H9 (cell line): ENCODE results near the gene HOXC10. TPM values are rescaled to one million over a fixed set of nuclear protein-coding genes. Genes with fewer than 3 reads are reported as not detected.

ENCODE experiments used
- DNase-seq: peaks from one replicate; pipeline ENCODE4 v3.0.0-alpha.2; 2017
- H2AFZ ChIP-seq: one replicate; pipeline ENCODE4 v1.6.1; 2013; ENCODE audit warnings: mild to moderate bottlenecking, low read length, control low read depth, moderate library complexity
- H2AK5ac ChIP-seq: 2 replicates; pipeline ENCODE4 v1.6.1; 2013; ENCODE audit warnings: low read length, control low read depth, mixed read lengths; ENCODE audit not compliant: insufficient read length
- H2BK120ac ChIP-seq: one replicate; pipeline ENCODE4 v1.6.1; 2013; ENCODE audit warnings: low read depth, mild to moderate bottlenecking, low read length, control low read depth, inconsistent platforms; ENCODE audit not compliant: poor library complexity, severe bottlenecking
- H2BK12ac ChIP-seq: 2 replicates; pipeline ENCODE4 v1.6.1; 2013; ENCODE audit warnings: low read length, control low read depth, mixed read lengths, low read depth; ENCODE audit not compliant: insufficient read length
- H2BK15ac ChIP-seq: 2 replicates; pipeline ENCODE4 v1.6.1; 2013; ENCODE audit warnings: low read depth, low read length, control low read depth
- H2BK20ac ChIP-seq: one replicate; pipeline ENCODE4 v1.6.1; 2013; ENCODE audit warnings: low read depth, mild to moderate bottlenecking, low read length, control low read depth, inconsistent platforms; ENCODE audit not compliant: poor library complexity, severe bottlenecking
- H2BK5ac ChIP-seq: 2 replicates; pipeline ENCODE4 v1.6.1; 2013; ENCODE audit warnings: low read length, control low read depth, mixed read lengths; ENCODE audit not compliant: insufficient read length
- H3K14ac ChIP-seq: 2 replicates; pipeline ENCODE4 v1.6.1; 2013; ENCODE audit warnings: low read length, control low read depth; ENCODE audit not compliant: insufficient read depth
- H3K18ac ChIP-seq: 2 replicates; pipeline ENCODE4 v1.6.1; 2013; ENCODE audit warnings: low read depth, mild to moderate bottlenecking, mixed read lengths, low read length, control low read depth; ENCODE audit not compliant: insufficient read length
- H3K23ac ChIP-seq: 2 replicates; pipeline ENCODE4 v1.6.1; 2013; ENCODE audit warnings: low read length, control low read depth, mixed read lengths, low read depth; ENCODE audit not compliant: insufficient read length
- H3K23me2 ChIP-seq: 2 replicates; pipeline ENCODE4 v1.6.1; 2013; ENCODE audit warnings: low read depth, mild to moderate bottlenecking, mixed read lengths, low read length, control low read depth; ENCODE audit not compliant: insufficient read length, poor library complexity, severe bottlenecking
- H3K27ac ChIP-seq: 2 replicates; pipeline ENCODE4 v1.5.1; 2013; ENCODE audit warnings: low read length, control low read depth, mixed read lengths, low read depth; ENCODE audit not compliant: insufficient read length
- H3K27me3 ChIP-seq: 2 replicates; pipeline ENCODE4 v1.6.1; 2013; ENCODE audit warnings: low read length, control low read depth, inconsistent platforms; ENCODE audit not compliant: insufficient read depth
- H3K4ac ChIP-seq: 2 replicates; pipeline ENCODE4 v1.6.1; 2013; ENCODE audit warnings: low read depth, mild to moderate bottlenecking, control low read depth, inconsistent platforms, low read length, moderate library complexity
- H3K4me1 ChIP-seq: 2 replicates; pipeline ENCODE4 v1.6.1; 2013; ENCODE audit warnings: low read length, control low read depth, inconsistent platforms; ENCODE audit not compliant: insufficient read depth
- H3K4me2 ChIP-seq: 2 replicates; pipeline ENCODE4 v1.6.1; 2013; ENCODE audit warnings: low read length, control low read depth, mixed read lengths; ENCODE audit not compliant: insufficient read length, insufficient read depth
- H3K56ac ChIP-seq: 2 replicates; pipeline ENCODE4 v1.6.1; 2013; ENCODE audit warnings: low read depth, mild to moderate bottlenecking, mixed read lengths, low read length, control low read depth; ENCODE audit not compliant: insufficient read length
- H3K79me1 ChIP-seq: 2 replicates; pipeline ENCODE4 v1.6.1; 2013; ENCODE audit warnings: low read depth, mild to moderate bottlenecking, moderate library complexity, low read length, control low read depth, inconsistent platforms; ENCODE audit not compliant: insufficient read depth, poor library complexity, severe bottlenecking
- H3K79me2 ChIP-seq: 2 replicates; pipeline ENCODE4 v1.6.1; 2013; ENCODE audit warnings: low read length, control low read depth, inconsistent platforms; ENCODE audit not compliant: insufficient read depth
- H3K9ac ChIP-seq: 2 replicates; pipeline ENCODE4 v1.6.1; 2013; ENCODE audit warnings: low read length, control low read depth, mixed read lengths; ENCODE audit not compliant: insufficient read length; ENCODE audit errors: extremely low read depth
- H3K9me3 ChIP-seq: one replicate; pipeline ENCODE4 v1.6.1; 2013; ENCODE audit warnings: low read depth, low read length, inconsistent platforms; ENCODE audit not compliant: control insufficient read depth
- H3T11ph ChIP-seq: one replicate; pipeline ENCODE4 v1.6.1; 2013; ENCODE audit warnings: mild to moderate bottlenecking, low read length, control low read depth, inconsistent platforms
- H4K20me1 ChIP-seq: one replicate; pipeline ENCODE4 v1.6.1; 2013; ENCODE audit not compliant: control insufficient read depth, insufficient read length, insufficient read depth
- H4K5ac ChIP-seq: 2 replicates; pipeline ENCODE4 v1.6.1; 2013; ENCODE audit warnings: low read depth, mild to moderate bottlenecking, mixed read lengths, low read length, control low read depth; ENCODE audit not compliant: insufficient read length
- H4K8ac ChIP-seq: replicated peaks from 2 replicates; pipeline ENCODE4 v1.6.1; 2013; ENCODE audit warnings: low read length, control low read depth, mixed read lengths, low read depth; ENCODE audit not compliant: insufficient read length
- H4K91ac ChIP-seq: 2 replicates; pipeline ENCODE4 v1.6.1; 2013; ENCODE audit warnings: low read depth, mild to moderate bottlenecking, moderate library complexity, mixed read lengths, low read length, control low read depth; ENCODE audit not compliant: insufficient read length
- H3K27ac Mint-ChIP-seq, 3 experiments: 2 replicates in 2 of 3; 3 replicates in 1 of 3; pipeline ENCODE4 v1.8.0; 2020 to 2021; ENCODE audit warnings: mixed read lengths in 3 of 3, mild to moderate bottlenecking in 1 of 3, moderate library complexity in 1 of 3
- H3K27me3 Mint-ChIP-seq: 2 replicates; pipeline ENCODE4 v1.8.0; 2021; ENCODE audit warnings: low read depth, mild to moderate bottlenecking, moderate library complexity, mixed read lengths
- H3K36me3 Mint-ChIP-seq, 3 experiments: 2 replicates in 2 of 3; 3 replicates in 1 of 3; pipeline ENCODE4 v1.8.0; 2020 to 2021; ENCODE audit warnings: low read depth in 3 of 3, mixed read lengths in 3 of 3; ENCODE audit not compliant: insufficient read depth in 1 of 3
- H3K4me1 Mint-ChIP-seq, 2 experiments: 2 replicates each; pipeline ENCODE4 v1.8.0; 2020; ENCODE audit warnings: mixed read lengths in 2 of 2
- H3K4me3 Mint-ChIP-seq, 2 experiments: 2 replicates in 1 of 2; 3 replicates in 1 of 2; pipeline ENCODE4 v1.8.0; 2020 to 2021; ENCODE audit warnings: mild to moderate bottlenecking in 2 of 2, mixed read lengths in 2 of 2, moderate library complexity in 1 of 2
- H3K9me3 Mint-ChIP-seq, 2 experiments: 2 replicates in 1 of 2; 3 replicates in 1 of 2; pipeline ENCODE4 v1.8.0; 2020; ENCODE audit warnings: mild to moderate bottlenecking in 2 of 2, mixed read lengths in 2 of 2, moderate library complexity in 1 of 2
- WGBS: extraction: QIAGEN DNeasy Blood & Tissue Kit; methylation state at CpG from one replicate; pipeline ENCODE4 v1.1.7; 2013; ENCODE audit warnings: missing lambda C conversion rate, low lambda C conversion rate, mixed read lengths; ENCODE audit not compliant: insufficient read length; ENCODE audit errors: extremely low coverage; 5-methylcytosine and 5-hydroxymethylcytosine counted together
- total RNA-seq: library from RNA; stranded (reverse); gene quantifications from 2 replicates; pipeline ENCODE4 v1.2.1, GENCODE V29; 2021
- TF ChIP-seq, protein P1 (sequence below): fragments of 200-600 bp; sonication (generic); conservative IDR thresholded peaks from 3 replicates; pipeline ENCODE4 v1.8.0; 2021; ENCODE audit warnings: antibody characterized with exemption, mild to moderate bottlenecking

The HOXC10 gene
- total RNA-seq, 1 experiment from 2014 or later, result not detected

DNA sequence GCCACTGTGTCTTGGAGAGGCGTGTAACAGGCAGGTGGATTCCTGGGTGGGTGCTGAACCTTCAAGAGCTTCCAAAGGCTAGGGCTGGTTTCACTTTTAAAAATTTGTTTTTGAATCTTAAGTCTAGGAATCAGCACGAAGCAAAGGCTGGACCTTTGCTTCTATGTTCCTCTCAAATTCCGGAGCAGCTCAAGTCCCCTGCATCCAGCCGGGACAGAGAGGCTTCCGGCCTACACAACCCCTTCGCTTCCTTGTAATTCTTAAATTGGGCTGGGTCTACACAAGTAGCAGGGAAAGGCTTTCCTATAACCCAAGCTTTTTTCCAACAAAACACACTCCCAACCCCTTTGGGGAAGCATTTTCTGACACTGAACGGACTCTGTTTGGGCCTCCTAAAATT, 21.9 kb upstream of the HOXC10 start:
- H3K79me1 ChIP-seq, result no peaks in the 10 kb centered on the region
- WGBS, result no CpG with 5 or more reads among the region's 7 CpGs
- H4K5ac ChIP-seq, result no peak overlapping the region
- peaks cover 95% of the 10 kb centered on the region for H3K27me3 ChIP-seq
- H3K27ac Mint-ChIP-seq, result no peak overlapping the region
- TF ChIP-seq, protein P1, sequence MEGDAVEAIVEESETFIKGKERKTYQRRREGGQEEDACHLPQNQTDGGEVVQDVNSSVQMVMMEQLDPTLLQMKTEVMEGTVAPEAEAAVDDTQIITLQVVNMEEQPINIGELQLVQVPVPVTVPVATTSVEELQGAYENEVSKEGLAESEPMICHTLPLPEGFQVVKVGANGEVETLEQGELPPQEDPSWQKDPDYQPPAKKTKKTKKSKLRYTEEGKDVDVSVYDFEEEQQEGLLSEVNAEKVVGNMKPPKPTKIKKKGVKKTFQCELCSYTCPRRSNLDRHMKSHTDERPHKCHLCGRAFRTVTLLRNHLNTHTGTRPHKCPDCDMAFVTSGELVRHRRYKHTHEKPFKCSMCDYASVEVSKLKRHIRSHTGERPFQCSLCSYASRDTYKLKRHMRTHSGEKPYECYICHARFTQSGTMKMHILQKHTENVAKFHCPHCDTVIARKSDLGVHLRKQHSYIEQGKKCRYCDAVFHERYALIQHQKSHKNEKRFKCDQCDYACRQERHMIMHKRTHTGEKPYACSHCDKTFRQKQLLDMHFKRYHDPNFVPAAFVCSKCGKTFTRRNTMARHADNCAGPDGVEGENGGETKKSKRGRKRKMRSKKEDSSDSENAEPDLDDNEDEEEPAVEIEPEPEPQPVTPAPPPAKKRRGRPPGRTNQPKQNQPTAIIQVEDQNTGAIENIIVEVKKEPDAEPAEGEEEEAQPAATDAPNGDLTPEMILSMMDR, result no peak
- no peak for DNase-seq
- H3K18ac ChIP-seq, result no peak overlapping the region
- no peaks in the 10 kb centered on the region for H3K79me2 ChIP-seq
- H3K9me3 ChIP-seq, result no peaks in the 10 kb centered on the region
- H3K27ac ChIP-seq, result no peak overlapping the region
- no peak overlapping the region for H2AK5ac ChIP-seq
- H3K23me2 ChIP-seq, result no peaks in the 10 kb centered on the region
- H3K4ac ChIP-seq, result no peak overlapping the region
- H3K4me2 ChIP-seq, result no peak overlapping the region
- H3K9me3 Mint-ChIP-seq, result peaks cover 2 to 14% of the 10 kb centered on the region in 2 experiments; a peak in 2 of 5 replicates
- H2BK15ac ChIP-seq, result no peak overlapping the region
- H3K14ac ChIP-seq, result no peak overlapping the region
- no peak overlapping the region for H2BK5ac ChIP-seq
- peaks cover 100% of the 10 kb centered on the region for H3K27me3 Mint-ChIP-seq
- H4K20me1 ChIP-seq, result no peaks in the 10 kb centered on the region
- H3T11ph ChIP-seq, result no peak overlapping the region
- H3K56ac ChIP-seq, result no peak overlapping the region
- no peak overlapping the region for H4K91ac ChIP-seq
- H3K9ac ChIP-seq, result no peak overlapping the region
- no peak overlapping the region for H2AFZ ChIP-seq
- H2BK12ac ChIP-seq, result no peak overlapping the region
- peaks cover 8 to 12% of the 10 kb centered on the region in 2 experiments; a peak in 3 of 4 replicates for H3K4me1 Mint-ChIP-seq
- H3K4me1 ChIP-seq, result no peaks in the 10 kb centered on the region
- no peak overlapping the region for H2BK120ac ChIP-seq
- no peak overlapping the region for H4K8ac ChIP-seq
- no peak overlapping the region for H2BK20ac ChIP-seq
- no peak overlapping the region for H3K4me3 Mint-ChIP-seq
- H3K23ac ChIP-seq, result no peak overlapping the region
- H3K36me3 Mint-ChIP-seq, result no peaks in the 10 kb centered on the region; a peak in 1 of 7 replicates
